AG09309 (cell line): Measurements from ENCODE around the gene SREK1IP1.

Experiments
- DNase-seq: peaks from one replicate; pipeline ENCODE4 v3.0.0-alpha.2; 2010; ENCODE audit warnings: low read depth
- H3K4me3 ChIP-seq: 2 replicates; pipeline ENCODE4 v1.5.1; 2011; ENCODE audit warnings: mild to moderate bottlenecking, low read depth, low read length, moderate library complexity; ENCODE audit not compliant: control insufficient read depth
- TF ChIP-seq, protein P1 (sequence below): IDR thresholded peaks from 2 replicates; pipeline ENCODE4 v1.5.1; 2011; ENCODE audit warnings: mild to moderate bottlenecking, low read depth, low read length, inconsistent platforms; ENCODE audit not compliant: insufficient read depth, control insufficient read depth; ENCODE audit errors: missing control alignments

SREK1IP1 gene

GRCh38 chr5:64800926-64801325, 32.4 kb upstream of the SREK1IP1 start:
- no peak for DNase-seq
- H3K4me3 ChIP-seq = no peak overlapping the region
- TF ChIP-seq, protein P1, sequence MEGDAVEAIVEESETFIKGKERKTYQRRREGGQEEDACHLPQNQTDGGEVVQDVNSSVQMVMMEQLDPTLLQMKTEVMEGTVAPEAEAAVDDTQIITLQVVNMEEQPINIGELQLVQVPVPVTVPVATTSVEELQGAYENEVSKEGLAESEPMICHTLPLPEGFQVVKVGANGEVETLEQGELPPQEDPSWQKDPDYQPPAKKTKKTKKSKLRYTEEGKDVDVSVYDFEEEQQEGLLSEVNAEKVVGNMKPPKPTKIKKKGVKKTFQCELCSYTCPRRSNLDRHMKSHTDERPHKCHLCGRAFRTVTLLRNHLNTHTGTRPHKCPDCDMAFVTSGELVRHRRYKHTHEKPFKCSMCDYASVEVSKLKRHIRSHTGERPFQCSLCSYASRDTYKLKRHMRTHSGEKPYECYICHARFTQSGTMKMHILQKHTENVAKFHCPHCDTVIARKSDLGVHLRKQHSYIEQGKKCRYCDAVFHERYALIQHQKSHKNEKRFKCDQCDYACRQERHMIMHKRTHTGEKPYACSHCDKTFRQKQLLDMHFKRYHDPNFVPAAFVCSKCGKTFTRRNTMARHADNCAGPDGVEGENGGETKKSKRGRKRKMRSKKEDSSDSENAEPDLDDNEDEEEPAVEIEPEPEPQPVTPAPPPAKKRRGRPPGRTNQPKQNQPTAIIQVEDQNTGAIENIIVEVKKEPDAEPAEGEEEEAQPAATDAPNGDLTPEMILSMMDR = no peak

DNA sequence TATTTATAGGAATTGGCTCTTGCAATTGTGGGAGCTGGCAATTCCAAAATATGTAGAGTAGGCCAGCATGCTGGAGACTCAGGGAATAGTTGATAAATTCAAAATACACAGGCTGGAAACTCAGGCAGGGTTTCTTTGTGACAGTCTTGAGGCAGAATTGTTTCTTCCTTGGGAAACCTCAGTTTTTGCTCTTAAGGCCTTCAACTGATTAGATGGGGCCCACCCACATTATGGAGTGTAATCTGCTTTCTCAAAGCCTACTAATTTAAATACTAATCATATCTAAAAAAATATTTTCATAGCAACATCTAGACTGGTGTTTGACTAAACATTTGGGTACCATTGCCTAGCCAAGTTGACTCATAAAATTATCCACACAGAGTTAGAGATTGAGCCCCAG, 27.8 kb upstream of the SREK1IP1 start:
- H3K4me3 ChIP-seq = no peak overlapping the region
- no peak for DNase-seq
- TF ChIP-seq, protein P1 = no peak

DNA sequence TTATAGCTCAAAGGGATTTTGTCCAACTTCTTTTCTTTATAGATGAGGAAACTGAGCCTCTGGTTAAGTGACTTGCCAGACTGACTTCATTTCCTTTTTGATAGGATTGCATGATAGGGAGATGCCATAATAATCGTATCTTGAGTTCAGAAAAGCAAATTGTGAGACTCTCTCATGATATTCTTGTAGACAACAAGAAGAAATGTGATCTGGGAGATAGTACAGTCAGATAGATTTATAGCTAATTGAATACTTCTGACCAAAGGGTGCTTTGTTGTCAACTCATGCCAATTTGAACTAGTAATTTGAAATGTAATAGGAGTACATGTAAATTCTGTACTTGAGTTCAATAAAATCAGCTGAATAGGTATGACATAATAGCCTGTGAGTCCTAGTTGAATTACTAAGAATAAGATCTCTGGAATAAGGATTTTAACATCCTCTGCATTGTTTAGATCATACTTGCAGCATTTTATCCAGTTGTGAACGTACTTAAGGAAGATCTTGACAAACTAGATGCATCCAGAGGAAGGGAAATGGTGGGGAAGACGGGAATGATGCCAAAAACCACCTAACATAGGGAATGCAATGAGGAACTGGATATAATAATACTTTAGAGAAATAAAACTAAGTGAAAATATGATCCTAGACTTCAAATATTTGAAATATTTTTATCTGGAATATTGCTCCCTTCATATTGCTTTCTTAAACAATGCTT, 25.7 kb upstream of the SREK1IP1 start:
- no peak for DNase-seq
- no peak overlapping the region for H3K4me3 ChIP-seq

GRCh38 chr5:64792469-64792868, 24.0 kb upstream of the SREK1IP1 start:
- no peak for DNase-seq
- H3K4me3 ChIP-seq = no peak overlapping the region
- TF ChIP-seq, protein P1 = no peak

More for the DNA sequence above, 25.7 kb upstream of the SREK1IP1 start:
- TF ChIP-seq, protein P1 = no peak

- no peak overlapping the region for H3K4me3 ChIP-seq
- no peak for DNase-seq
- TF ChIP-seq, protein P1 = no peak
These were observed 21.7 kb upstream of the SREK1IP1 start for GRCh38 chr5:64790210-64790609.

DNA sequence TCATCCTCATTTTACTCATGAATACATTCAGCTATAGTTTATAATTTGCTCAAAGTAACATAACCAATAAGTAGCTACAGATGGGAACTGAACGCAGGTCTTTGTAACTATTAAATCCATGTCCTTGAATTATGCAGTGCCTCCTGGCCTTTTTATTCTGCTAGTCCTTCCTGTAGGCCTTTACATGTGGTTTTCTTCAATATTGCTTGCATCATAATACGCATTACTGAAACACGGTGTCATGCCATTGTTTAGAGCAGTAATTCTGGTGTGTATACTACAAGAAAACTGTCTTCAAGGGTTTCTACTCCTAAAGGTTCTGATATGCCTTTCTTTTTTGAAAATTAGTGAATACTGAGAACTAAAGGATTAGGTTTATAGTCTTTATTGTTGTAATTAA, 21.0 kb upstream of the SREK1IP1 start:
- no peak overlapping the region for H3K4me3 ChIP-seq
- DNase-seq = no peak
- TF ChIP-seq, protein P1 = no peak
